WTC11 (cell line): Measurements from ENCODE around the gene SH3RF2. TPM values are rescaled to one million over a fixed set of nuclear protein-coding genes. Genes with fewer than 3 reads are reported as not detected.

Source experiments
- ATAC-seq: fragments of 200-7000 bp; cut with Tn5 transposase; 2 replicates; pipeline ENCODE4 v1.10.0; 2021; ENCODE audit warnings: mild to moderate bottlenecking, moderate library complexity
- CTCF ChIA-PET: fragments of 300-600 bp; sonication (Branson Sonifier 250); formaldehyde crosslinking; loops from one replicate; lab custom pipeline; 2021; ENCODE audit warnings: antibody characterized with exemption; lab: Charles Lee
- POLR2A ChIA-PET: fragments of 350-600 bp; sonication (Branson Sonifier 250); formaldehyde crosslinking; loops from one replicate; lab custom pipeline; 2021; ENCODE audit warnings: antibody characterized with exemption; lab: Charles Lee
- DNase-seq: peaks from one replicate; pipeline ENCODE4 v3.0.0; 2021; ENCODE audit warnings: low spot score
- H3K27ac Mint-ChIP-seq: 2 replicates; pipeline ENCODE4 v1.8.0; 2021; ENCODE audit warnings: mixed read lengths
- H3K27me3 Mint-ChIP-seq: 2 replicates; pipeline ENCODE4 v1.8.0; 2021; ENCODE audit warnings: low read depth, mild to moderate bottlenecking, moderate library complexity, mixed read lengths
- H3K36me3 Mint-ChIP-seq: 2 replicates; pipeline ENCODE4 v1.8.0; 2021; ENCODE audit warnings: mixed read lengths
- H3K4me1 Mint-ChIP-seq: 2 replicates; pipeline ENCODE4 v1.8.0; 2022; ENCODE audit warnings: mixed read lengths
- H3K4me3 Mint-ChIP-seq: 2 replicates; pipeline ENCODE4 v1.8.0; 2021; ENCODE audit warnings: mild to moderate bottlenecking, moderate library complexity, mixed read lengths
- H3K9me3 Mint-ChIP-seq: 2 replicates; pipeline ENCODE4 v1.8.0; 2021; ENCODE audit warnings: mixed read lengths
- AR ChIP-seq: fragments of 250-450 bp; sonication (Bioruptor Pico); IDR thresholded peaks from 2 replicates; pipeline ENCODE4 v1.9.0; 2021; ENCODE audit warnings: mild to moderate bottlenecking
- ARID4B ChIP-seq: sonication (generic); formaldehyde crosslinking; IDR thresholded peaks from 2 replicates; pipeline ENCODE4 v1.8.0; 2023; ENCODE audit warnings: missing genetic modification reagents, mild to moderate bottlenecking, borderline replicate concordance
- E2F5 ChIP-seq: sonication (generic); formaldehyde crosslinking; IDR thresholded peaks from 2 replicates; pipeline ENCODE4 v1.8.1; 2022; ENCODE audit warnings: mild to moderate bottlenecking, moderate library complexity, missing genetic modification reagents
- ELF4 ChIP-seq: sonication (generic); formaldehyde crosslinking; IDR thresholded peaks from 2 replicates; pipeline ENCODE4 v1.8.1; 2022; ENCODE audit warnings: low read depth, mild to moderate bottlenecking, moderate library complexity, missing genetic modification reagents
- FOXP4 ChIP-seq: sonication (generic); formaldehyde crosslinking; IDR thresholded peaks from 2 replicates; pipeline ENCODE4 v1.8.0; 2022; ENCODE audit warnings: mild to moderate bottlenecking, missing genetic modification reagents
- HMGXB4 ChIP-seq: sonication (generic); formaldehyde crosslinking; IDR thresholded peaks from 2 replicates; pipeline ENCODE4 v1.8.1; 2023; ENCODE audit warnings: mild to moderate bottlenecking, moderate library complexity, missing genetic modification reagents
- JAZF1 ChIP-seq: fragments of 250-450 bp; sonication (Bioruptor Pico); IDR thresholded peaks from 2 replicates; pipeline ENCODE4 v1.9.0; 2021; ENCODE audit warnings: moderate library complexity, mild to moderate bottlenecking, inconsistent platforms
- NFYB ChIP-seq: sonication (generic); formaldehyde crosslinking; conservative IDR thresholded peaks from 2 replicates; pipeline ENCODE4 v1.8.0; 2022; ENCODE audit warnings: low read depth, missing genetic modification reagents
- NR1H2 ChIP-seq: sonication (generic); formaldehyde crosslinking; IDR thresholded peaks from 2 replicates; pipeline ENCODE4 v1.9.0; 2021; ENCODE audit warnings: mild to moderate bottlenecking, moderate library complexity, missing genetic modification reagents
- NR3C1 ChIP-seq: sonication (generic); formaldehyde crosslinking; conservative IDR thresholded peaks from 2 replicates; pipeline ENCODE4 v1.8.1; 2023; ENCODE audit warnings: low read depth, mild to moderate bottlenecking, missing genetic modification reagents
- PREB ChIP-seq: sonication (generic); formaldehyde crosslinking; IDR thresholded peaks from 2 replicates; pipeline ENCODE4 v1.8.1; 2022; ENCODE audit warnings: mild to moderate bottlenecking, missing genetic modification reagents, moderate library complexity, borderline replicate concordance
- SMAD3 ChIP-seq: sonication (generic); formaldehyde crosslinking; IDR thresholded peaks from 2 replicates; pipeline ENCODE4 v1.8.0; 2022; ENCODE audit warnings: missing genetic modification reagents, mild to moderate bottlenecking, borderline replicate concordance
- SOX15 ChIP-seq: fragments of 250-450 bp; sonication (Bioruptor Pico); IDR thresholded peaks from 2 replicates; pipeline ENCODE4 v1.9.0; 2021; ENCODE audit warnings: mild to moderate bottlenecking
- TEAD1 ChIP-seq: sonication (generic); formaldehyde crosslinking; IDR thresholded peaks from 2 replicates; pipeline ENCODE4 v1.8.0; 2022; ENCODE audit warnings: mild to moderate bottlenecking, missing genetic modification reagents
- USF2 ChIP-seq: sonication (generic); formaldehyde crosslinking; IDR thresholded peaks from 2 replicates; pipeline ENCODE4 v1.8.1; 2023; ENCODE audit warnings: mild to moderate bottlenecking, missing genetic modification reagents, moderate library complexity
- ZBTB21 ChIP-seq: sonication (generic); formaldehyde crosslinking; IDR thresholded peaks from 2 replicates; pipeline ENCODE4 v1.8.1; 2023; ENCODE audit warnings: mild to moderate bottlenecking, missing genetic modification reagents, borderline replicate concordance
- ZNF121 ChIP-seq: sonication (generic); formaldehyde crosslinking; IDR thresholded peaks from 2 replicates; pipeline ENCODE4 v1.8.0; 2023; ENCODE audit warnings: missing genetic modification reagents
- ZNF281 ChIP-seq: sonication (generic); formaldehyde crosslinking; IDR thresholded peaks from 2 replicates; pipeline ENCODE4 v1.8.0; 2023; ENCODE audit warnings: mild to moderate bottlenecking, missing genetic modification reagents
- total RNA-seq: library from RNA; stranded (reverse); gene quantifications from 3 replicates; pipeline ENCODE4 v1.2.3, GENCODE V29; 2021

Gene SH3RF2
- total RNA-seq, 1 experiment from 2014 or later, result 0.83 TPM

GRCh38 chr5:146069780-146070099 is 133.4 kb downstream of the SH3RF2 start:
- ChIA-PET CTCF (no interaction called here), POLR2A (no interaction called here)
- no peak for ATAC-seq
- DNase-seq, result no peak
- Mint-ChIP-seq H3K27me3 (peaks cover 91% of the 10 kb centered on the region), H3K9me3 (no peaks in the 10 kb centered on the region)
- no peak for TF ChIP-seq FOXP4
- TF ChIP-seq NR1H2, result no peak
- TF ChIP-seq ZBTB21 (CRISPR knock-in tag), result no peak
- no peak for TF ChIP-seq NFYB (CRISPR knock-in tag)
- TF ChIP-seq E2F5 (CRISPR knock-in tag), result no peak
- TF ChIP-seq ZNF281, result no peak
- no peak for TF ChIP-seq SOX15 (CRISPR knock-in tag)
- no peak for TF ChIP-seq ARID4B (CRISPR knock-in tag)
- TF ChIP-seq ZNF121, result no peak
- TF ChIP-seq, all 79 proteins: peak for 0
- Mint-ChIP-seq H3K36me3 (no peaks in the 10 kb centered on the region), H3K4me3 (no peak overlapping the region), H3K4me1 (peaks cover 34% of the 10 kb centered on the region), H3K27ac (no peak overlapping the region)

GRCh38 chr5:146070746-146071145 is 134.4 kb downstream of the SH3RF2 start:
- no peak overlapping the region for H3K4me3 Mint-ChIP-seq
- ChIA-PET CTCF (interaction anchor here (1.2 kb wide), 1 partner anchor 29 kb away, joined by 5 read pairs; no protein-coding TSS in a partner anchor), POLR2A (no interaction called here)
- H3K9me3 Mint-ChIP-seq, result no peaks in the 10 kb centered on the region
- H3K4me1 Mint-ChIP-seq, result peaks cover 41% of the 10 kb centered on the region
- no peak for DNase-seq
- H3K36me3 Mint-ChIP-seq, result no peaks in the 10 kb centered on the region
- peaks cover 94% of the 10 kb centered on the region for H3K27me3 Mint-ChIP-seq
- H3K27ac Mint-ChIP-seq, result no peak overlapping the region
- ATAC-seq, result no peak
- TF ChIP-seq USF2 (no peak), SMAD3 (CRISPR knock-in tag) (no peak), HMGXB4 (CRISPR knock-in tag) (no peak), ELF4 (no peak), NR3C1 (CRISPR knock-in tag) (no peak), PREB (CRISPR knock-in tag) (no peak), AR (CRISPR knock-in tag) (no peak), TEAD1 (CRISPR knock-in tag) (no peak), JAZF1 (CRISPR knock-in tag) (no peak)
